SK-N-SH treated with all-trans-retinoic acid at 6 μM for 48 hours (cell line): ENCODE data around the gene TMEM200A.

ENCODE experiments used
- ATAC-seq: fragments of 200-7000 bp; cut with Tn5 transposase; 3 replicates; pipeline ENCODE4 v1.9.1; 2020; ENCODE audit warnings: mild to moderate bottlenecking, moderate library complexity
- ARNTL ChIP-seq: fragments of 450-650 bp; formaldehyde crosslinking; IDR thresholded peaks from 2 replicates; pipeline ENCODE4 v1.5.0; 2020; ENCODE audit warnings: low read depth, mild to moderate bottlenecking, moderate library complexity, borderline replicate concordance
- BACH2 ChIP-seq: fragments of 250-450 bp; sonication (Bioruptor Pico); IDR thresholded peaks from 2 replicates; pipeline ENCODE4 v1.9.0; 2021; ENCODE audit warnings: mild to moderate bottlenecking, borderline replicate concordance
- CREB5 ChIP-seq: fragments of 250-450 bp; sonication (Bioruptor Pico); IDR thresholded peaks from 2 replicates; pipeline ENCODE4 v1.5.1; 2020; ENCODE audit warnings: low read depth, mild to moderate bottlenecking, moderate library complexity
- CSDC2 ChIP-seq: fragments of 250-450 bp; sonication (Bioruptor Pico); IDR thresholded peaks from 2 replicates; pipeline ENCODE4 v1.5.0; 2020; ENCODE audit warnings: mild to moderate bottlenecking, moderate library complexity
- CSRNP3 ChIP-seq: fragments of 250-450 bp; sonication (Bioruptor Pico); IDR thresholded peaks from 2 replicates; pipeline ENCODE4 v1.5.1; 2021; ENCODE audit warnings: mild to moderate bottlenecking, moderate library complexity
- ESRRG ChIP-seq: fragments of 250-450 bp; sonication (Bioruptor Pico); IDR thresholded peaks from 2 replicates; pipeline ENCODE4 v1.6.1; 2021; ENCODE audit warnings: mild to moderate bottlenecking
- GLIS3 ChIP-seq: fragments of 250-450 bp; sonication (Bioruptor Pico); IDR thresholded peaks from 2 replicates; pipeline ENCODE4 v1.5.0; 2020; ENCODE audit warnings: mild to moderate bottlenecking, moderate library complexity
- ISL1 ChIP-seq: fragments of 250-450 bp; sonication (Bioruptor Pico); IDR thresholded peaks from 2 replicates; pipeline ENCODE4 v2.1.2; 2022; ENCODE audit warnings: mild to moderate bottlenecking, moderate library complexity
- OSR1 ChIP-seq: fragments of 250-450 bp; sonication (Bioruptor Pico); IDR thresholded peaks from 2 replicates; pipeline ENCODE4 v1.8.0; 2022; ENCODE audit warnings: moderate library complexity, mild to moderate bottlenecking, inconsistent platforms
- PATZ1 ChIP-seq: fragments of 250-450 bp; sonication (Bioruptor Pico); IDR thresholded peaks from 2 replicates; pipeline ENCODE4 v1.8.0; 2020; ENCODE audit warnings: mild to moderate bottlenecking, moderate library complexity, borderline replicate concordance
- POU6F1 ChIP-seq: fragments of 250-450 bp; sonication (Bioruptor Pico); IDR thresholded peaks from 2 replicates; pipeline ENCODE4 v1.8.0; 2021; ENCODE audit warnings: low read depth, mild to moderate bottlenecking, moderate library complexity, borderline replicate concordance
- PPARA ChIP-seq: fragments of 250-450 bp; sonication (Bioruptor Pico); IDR thresholded peaks from 2 replicates; pipeline ENCODE4 v1.5.0; 2020; ENCODE audit warnings: mild to moderate bottlenecking, borderline replicate concordance
- RARB ChIP-seq: fragments of 250-450 bp; sonication (Bioruptor Pico); IDR thresholded peaks from 2 replicates; pipeline ENCODE4 v1.8.0; 2021; ENCODE audit warnings: mild to moderate bottlenecking, moderate library complexity
- SNAI2 ChIP-seq: fragments of 250-450 bp; sonication (Bioruptor Pico); IDR thresholded peaks from 2 replicates; pipeline ENCODE4 v1.5.0; 2020; ENCODE audit warnings: mild to moderate bottlenecking, moderate library complexity
- TCF4 ChIP-seq: fragments of 250-450 bp; sonication (Bioruptor Pico); IDR thresholded peaks from 2 replicates; pipeline ENCODE4 v1.8.0; 2021; ENCODE audit warnings: mild to moderate bottlenecking, moderate library complexity, borderline replicate concordance
- TOX ChIP-seq: fragments of 250-450 bp; sonication (Bioruptor Pico); IDR thresholded peaks from 2 replicates; pipeline ENCODE4 v1.8.0; 2021; ENCODE audit warnings: mild to moderate bottlenecking, moderate library complexity, borderline replicate concordance
- TSHZ2 ChIP-seq: fragments of 250-450 bp; sonication (Bioruptor Pico); IDR thresholded peaks from 2 replicates; pipeline ENCODE4 v1.5.0; 2020; ENCODE audit warnings: mild to moderate bottlenecking, moderate library complexity
- ZC3H10 ChIP-seq: fragments of 250-450 bp; sonication (Bioruptor Pico); IDR thresholded peaks from 2 replicates; pipeline ENCODE4 v1.5.1; 2021; ENCODE audit warnings: mild to moderate bottlenecking, moderate library complexity
- ZFP3 ChIP-seq: fragments of 250-450 bp; sonication (Bioruptor Pico); IDR thresholded peaks from 2 replicates; pipeline ENCODE4 v1.5.0; 2020; ENCODE audit warnings: mild to moderate bottlenecking, moderate library complexity
- ZFP30 ChIP-seq: fragments of 450-650 bp; formaldehyde crosslinking; IDR thresholded peaks from 2 replicates; pipeline ENCODE4 v1.5.0; 2022; ENCODE audit warnings: mild to moderate bottlenecking, moderate library complexity
- ZNF565 ChIP-seq: fragments of 450-650 bp; formaldehyde crosslinking; conservative IDR thresholded peaks from 2 replicates; pipeline ENCODE4 v1.5.0; 2020; ENCODE audit warnings: low read depth, mild to moderate bottlenecking, moderate library complexity
- ZNF70 ChIP-seq: fragments of 450-650 bp; formaldehyde crosslinking; IDR thresholded peaks from 2 replicates; pipeline ENCODE4 v1.5.0; 2020; ENCODE audit warnings: mild to moderate bottlenecking, moderate library complexity
- ZNF8 ChIP-seq: fragments of 450-650 bp; formaldehyde crosslinking; IDR thresholded peaks from 2 replicates; pipeline ENCODE4 v1.5.0; 2020; ENCODE audit warnings: mild to moderate bottlenecking, moderate library complexity

The TMEM200A gene

GRCh38 chr6:130362128-130362527, 3.7 kb upstream of the TMEM200A start:
- TF ChIP-seq ZFP30 (no peak), TCF4 (no peak), OSR1 (CRISPR knock-in tag) (no peak), SNAI2 (CRISPR knock-in tag) (no peak), ZNF70 (CRISPR knock-in tag) (no peak), ISL1 (CRISPR knock-in tag) (no peak), ZNF8 (no peak), ARNTL (CRISPR knock-in tag) (no peak), ZC3H10 (no peak), ESRRG (CRISPR knock-in tag) (no peak), BACH2 (no peak), PATZ1 (CRISPR knock-in tag) (no peak), GLIS3 (CRISPR knock-in tag) (no peak), CSDC2 (CRISPR knock-in tag) (no peak), ZFP3 (no peak)
- no peak for ATAC-seq

GRCh38 chr6:130364224-130364780, 1.5 kb upstream of the TMEM200A start:
- ATAC-seq: no peak

More at GRCh38 chr6:130364224-130364780, 1.5 kb upstream of the TMEM200A start:
- TF ChIP-seq PPARA (CRISPR knock-in tag): no peak
- TF ChIP-seq CSRNP3 (CRISPR knock-in tag): no peak
- TF ChIP-seq TOX (CRISPR knock-in tag): no peak
- no peak for TF ChIP-seq ZFP30
- TF ChIP-seq POU6F1 (CRISPR knock-in tag): no peak
- no peak for TF ChIP-seq TCF4
- no peak for TF ChIP-seq ISL1 (CRISPR knock-in tag)
- no peak for TF ChIP-seq ZC3H10
- no peak for TF ChIP-seq PATZ1 (CRISPR knock-in tag)
- no peak for TF ChIP-seq ARNTL (CRISPR knock-in tag)
- no peak for TF ChIP-seq TSHZ2
- TF ChIP-seq ZNF565: no peak
- no peak for TF ChIP-seq CREB5 (CRISPR knock-in tag)
- no peak for TF ChIP-seq CSDC2 (CRISPR knock-in tag)
- TF ChIP-seq GLIS3 (CRISPR knock-in tag): no peak
- TF ChIP-seq RARB (CRISPR knock-in tag): no peak
- TF ChIP-seq BACH2: no peak
- TF ChIP-seq OSR1 (CRISPR knock-in tag): no peak
